Measurements from ENCODE around the gene DISC1.

- no peak for TF ChIP-seq CEBPB (IDR thresholded peaks at IDR 0.05)
- no peak for TF ChIP-seq TAF1 (IDR thresholded peaks at IDR 0.05; ENCODE audit: low read depth)
- no peak for TF ChIP-seq REST (IDR thresholded peaks at IDR 0.05; ENCODE audit: low read depth)
- no peak for TF ChIP-seq YY1 (IDR thresholded peaks at IDR 0.05; ENCODE audit: low read depth)
- TF ChIP-seq USF1 (IDR thresholded peaks at IDR 0.05), result no peak
- TF ChIP-seq EGR1 (IDR thresholded peaks at IDR 0.05), result no peak
- TF ChIP-seq EP300 (IDR thresholded peaks at IDR 0.05; ENCODE audit: borderline replicate concordance), result no peak
- no peak for TF ChIP-seq RAD21 (IDR thresholded peaks at IDR 0.05; ENCODE audit: low read depth)
- no peak for TF ChIP-seq TEAD4 (IDR thresholded peaks at IDR 0.05)
- no peak for TF ChIP-seq CREB1 (IDR thresholded peaks at IDR 0.05; ENCODE audit: low read depth)
- no peak for TF ChIP-seq MAX (IDR thresholded peaks at IDR 0.05)
- no peak for TF ChIP-seq TCF12 (IDR thresholded peaks at IDR 0.05; ENCODE audit: low read depth)
- no peak for TF ChIP-seq NFIC (IDR thresholded peaks at IDR 0.05)
- TF ChIP-seq FOXM1 (IDR thresholded peaks at IDR 0.05; ENCODE audit: borderline replicate concordance, low read depth), result no peak
These were observed 54.4 kb downstream of the DISC1 start for GRCh38 chr1:231681006-231681405.

Measured in Ishikawa (cell line).